ENCODE data around the gene GNG14. TPM values are rescaled to one million over a fixed set of nuclear protein-coding genes. Genes with fewer than 3 reads are reported as not detected.

The GNG14 gene
- total RNA-seq, result not detected in 2 replicates

GRCh38 chr19:12687496-12688196 lies at the start of gene GNG14:
GNG14 (plus strand) TSS chr19:12687998; CDS start chr19:12688049, 51 bp downstream.

DNA sequence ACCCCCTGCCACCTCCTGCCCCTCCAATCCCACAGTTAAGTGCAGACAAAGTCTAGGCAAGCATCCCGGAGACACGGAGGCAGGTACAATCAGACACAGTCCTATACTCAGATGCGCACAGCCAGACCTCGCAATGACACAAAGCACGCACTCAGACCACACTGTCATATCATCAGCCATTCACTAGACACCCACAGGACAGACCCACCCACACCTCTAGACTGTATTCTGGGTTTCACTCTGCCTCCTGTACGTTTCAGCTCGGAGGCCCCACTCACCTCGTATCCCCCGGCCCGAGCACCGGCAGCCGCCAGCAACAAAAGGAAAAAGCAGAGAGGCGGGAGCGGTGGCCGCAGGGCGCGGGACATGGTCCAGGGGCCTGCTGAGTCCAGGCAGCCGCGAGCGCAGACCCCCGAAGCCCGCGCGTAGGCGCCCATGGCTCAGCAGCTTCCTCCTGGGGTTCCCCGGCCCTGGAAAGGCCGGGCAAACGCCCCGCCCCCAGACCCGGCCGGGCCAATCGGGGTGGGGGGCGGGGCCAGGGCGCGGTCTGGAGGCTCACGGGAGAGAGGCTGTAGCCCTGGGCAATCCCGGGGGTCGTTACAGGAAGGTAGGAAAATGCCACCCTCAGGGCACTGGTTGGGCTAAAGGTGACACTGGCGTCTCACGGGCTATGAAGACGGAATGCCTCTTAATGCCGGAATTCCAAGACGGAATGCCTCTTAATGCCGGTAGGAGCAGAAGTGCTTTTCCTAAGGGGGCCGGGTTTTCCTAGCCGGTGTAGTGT lies 21.3 kb upstream of the GNG14 start, which contains the start of the genes MAN2B1 and WDR83:
TSS of gene MAN2B1 (minus strand) at position 478 of the 784 bp plus-strand sequence. CDS start at position 437, 41 bp downstream.
TSS of gene WDR83 (plus strand) at position 543 of the 784 bp plus-strand sequence. CDS start 2,984 bp downstream, outside the sequence.

DNA sequence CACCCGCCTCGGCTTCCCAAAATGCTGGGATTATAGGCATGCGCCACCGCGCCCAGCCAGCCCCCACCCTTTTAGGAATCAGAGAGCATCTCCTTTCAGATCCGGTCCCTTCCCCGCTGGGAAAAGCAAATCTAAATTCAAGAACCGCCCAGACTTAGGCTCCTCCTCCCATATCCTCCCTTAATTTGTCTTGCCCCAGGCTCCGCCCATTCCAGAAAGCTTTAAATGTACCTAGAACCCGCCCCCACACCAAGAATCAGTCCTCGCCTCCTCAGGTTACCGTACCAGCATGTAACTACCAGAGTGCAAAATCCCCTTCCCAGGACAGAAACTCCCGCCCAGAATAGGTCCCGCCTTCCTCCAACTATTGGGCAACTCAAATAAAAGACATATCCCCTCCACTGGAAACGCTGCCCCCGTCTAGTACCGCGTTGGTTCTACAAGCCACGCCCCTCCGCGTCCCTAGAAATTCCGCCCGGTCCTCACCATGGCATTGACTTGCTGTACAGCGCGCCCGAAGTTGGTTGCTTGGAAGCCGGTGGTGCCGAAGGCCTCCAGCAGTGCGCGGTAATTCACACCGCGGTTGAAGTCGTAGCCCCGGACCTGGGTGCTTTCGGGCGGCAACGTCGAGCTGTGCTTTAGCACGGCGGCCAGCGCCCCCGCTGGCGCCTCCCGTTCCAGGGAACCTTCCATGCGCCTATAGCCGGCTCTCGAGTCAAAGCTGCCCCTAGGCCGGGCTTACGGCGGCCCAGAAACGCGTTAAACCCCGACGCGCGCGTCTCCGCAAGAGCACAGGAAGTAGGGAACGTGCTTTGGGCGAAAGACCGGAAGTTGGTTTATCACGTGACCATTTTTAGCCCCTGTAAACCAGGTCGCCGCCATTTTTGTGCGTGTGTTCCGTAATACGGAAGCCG lies 6.5 kb upstream of the GNG14 start, which contains the start of gene DHPS:
TSS of gene DHPS (minus strand) at position 807 of the 914 bp plus-strand sequence. CDS start at position 693, 114 bp downstream.

GRCh38 chr19:12696366-12697335 lies 8.9 kb downstream of the GNG14 start, which contains the start of gene FBXW9:
FBXW9 (minus strand) TSS chr19:12696631; CDS start chr19:12696581, 50 bp downstream.

GRCh38 chr19:12723641-12724426 lies 36.0 kb downstream of the GNG14 start, which contains the start of gene TNPO2:
TNPO2 (minus strand) TSS chr19:12723932; CDS start chr19:12720977, 2,955 bp downstream.

DNA sequence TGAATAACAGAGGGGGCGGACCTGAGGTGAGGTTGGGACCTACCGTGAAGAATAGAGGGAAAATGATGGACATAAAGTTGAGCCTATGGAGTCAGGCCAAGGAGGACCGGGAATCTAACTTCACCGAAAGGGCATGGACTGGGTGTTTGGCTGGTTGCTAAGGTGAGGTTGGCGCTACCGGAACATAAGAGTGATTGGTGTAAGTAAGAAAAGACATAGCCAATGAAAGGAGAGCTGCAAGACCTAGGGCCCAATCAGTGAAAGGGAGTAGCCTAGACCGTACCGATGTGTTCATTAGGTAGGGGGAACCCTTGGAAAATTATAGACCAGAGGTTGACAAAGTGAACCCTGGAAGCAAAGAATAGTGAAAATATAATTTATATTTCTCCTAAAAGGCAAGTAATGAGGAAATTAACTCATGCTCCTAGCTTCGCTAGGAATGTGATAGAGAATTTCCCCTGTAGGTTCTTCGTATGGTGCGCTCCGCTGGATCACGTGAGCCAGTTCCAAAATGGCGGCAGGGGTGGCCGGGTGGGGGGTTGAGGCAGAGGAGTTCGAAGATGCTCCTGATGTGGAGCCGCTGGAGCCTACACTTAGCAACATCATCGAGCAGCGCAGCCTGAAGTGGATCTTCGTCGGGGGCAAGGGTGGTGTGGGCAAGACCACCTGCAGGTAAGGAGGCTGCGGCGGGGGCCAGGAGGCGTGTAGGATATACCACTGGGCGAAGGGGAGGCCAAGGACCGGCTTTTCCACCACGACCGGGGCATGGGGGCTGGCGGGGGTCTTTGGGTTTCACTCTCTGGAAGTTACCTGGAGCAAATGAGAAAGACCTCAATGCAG lies 49.4 kb downstream of the GNG14 start, which contains the start of gene GET3:
TSS of gene GET3 (plus strand) at position 503 of the 840 bp plus-strand sequence. CDS start at position 512, 9 bp downstream.

Other genes starting within 250 kb of the GNG14 start
- gene ZNF443, start 247.0 kb upstream of the GNG14 start, total RNA-seq, result 1.6 and 1.7 TPM in 2 replicates
- 0.23 and 0.56 TPM in 2 replicates for gene ZNF709, start 203.2 kb upstream of the GNG14 start, total RNA-seq
- 2.3 and 3.7 TPM in 2 replicates for gene ZNF564, start 136.5 kb upstream of the GNG14 start, total RNA-seq
- gene ZNF490, start 77.2 kb upstream of the GNG14 start, total RNA-seq, result 3.0 and 4.3 TPM in 2 replicates
- 9.0 and 9.2 TPM in 2 replicates for gene ZNF791, start 77.1 kb upstream of the GNG14 start, total RNA-seq
- gene MAN2B1, start 21.3 kb upstream of the GNG14 start, total RNA-seq, result 39.4 and 43.9 TPM in 2 replicates
- 6.2 and 10.6 TPM in 2 replicates for gene WDR83, start 21.2 kb upstream of the GNG14 start, total RNA-seq
- 63.6 and 81.8 TPM in 2 replicates for gene DHPS, start 6.1 kb upstream of the GNG14 start, total RNA-seq
- 15.8 and 23.4 TPM in 2 replicates for gene FBXW9, start 8.6 kb downstream of the GNG14 start, total RNA-seq
- 36.6 and 41.9 TPM in 2 replicates for gene TNPO2, start 35.9 kb downstream of the GNG14 start, total RNA-seq
- 284 and 434 TPM in 2 replicates for gene TRIR, start 46.7 kb downstream of the GNG14 start, total RNA-seq
- gene GET3, start 49.5 kb downstream of the GNG14 start, total RNA-seq, result 64.1 and 82.2 TPM in 2 replicates
- not detected in 2 replicates for gene BEST2, start 63.8 kb downstream of the GNG14 start, total RNA-seq
- gene HOOK2, start 87.6 kb downstream of the GNG14 start, total RNA-seq, result 25.5 and 32.4 TPM in 2 replicates
- gene JUNB, start 103.5 kb downstream of the GNG14 start, total RNA-seq, result 514 and 542 TPM in 2 replicates
- 476 and 536 TPM in 2 replicates for gene PRDX2, start 113.8 kb downstream of the GNG14 start, total RNA-seq
- not detected in 2 replicates for gene THSD8, start 114.1 kb downstream of the GNG14 start, total RNA-seq
- gene RNASEH2A, start 118.6 kb downstream of the GNG14 start, total RNA-seq, result 39.0 and 42.2 TPM in 2 replicates
- gene RTBDN, start 146.6 kb downstream of the GNG14 start, total RNA-seq, result not detected in 2 replicates
- 0.23 and 0.42 TPM in 2 replicates for gene MAST1, start 150.5 kb downstream of the GNG14 start, total RNA-seq
- gene DNASE2, start 193.5 kb downstream of the GNG14 start, total RNA-seq, result 29.3 and 32.3 TPM in 2 replicates
- gene KLF1, start 199.2 kb downstream of the GNG14 start, total RNA-seq, result not detected in 2 replicates
- gene GCDH, start 203.2 kb downstream of the GNG14 start, total RNA-seq, result 20.6 and 38.9 TPM in 2 replicates
- gene SYCE2, start 231.3 kb downstream of the GNG14 start, total RNA-seq, result 0.14 and 2.2 TPM in 2 replicates
- gene FARSA, start 245.7 kb downstream of the GNG14 start, total RNA-seq, result 96.3 and 108 TPM in 2 replicates

Measured in airway epithelial cell (primary cell).